IgD-negative memory B cell (primary cell): ENCODE data around the gene ARHGEF33. TPM values are rescaled to one million over a fixed set of nuclear protein-coding genes. Genes with fewer than 3 reads are reported as not detected.
A peak's percentile ranks its signal among the peaks of the same experiment; 100 is the strongest.

Experiments used
- H3K27ac Mint-ChIP-seq, 3 donors: one replicate each; pipeline ENCODE4 v1.8.0; 2020 to 2022; ENCODE audit warnings: mild to moderate bottlenecking in 3 of 3, mixed read lengths in 3 of 3, moderate library complexity in 1 of 3
- H3K27me3 Mint-ChIP-seq: one replicate; pipeline ENCODE4 v1.8.0; 2021; ENCODE audit warnings: mixed read lengths
- H3K36me3 Mint-ChIP-seq: one replicate; pipeline ENCODE4 v1.8.0; 2020; ENCODE audit warnings: mild to moderate bottlenecking, mixed read lengths
- H3K4me1 Mint-ChIP-seq, 3 donors: one replicate each; pipeline ENCODE4 v1.8.0; 2020 to 2022; ENCODE audit warnings: mixed read lengths in 3 of 3, mild to moderate bottlenecking in 1 of 3
- H3K4me3 Mint-ChIP-seq, 4 donors: one replicate each; pipeline ENCODE4 v1.8.0; 2020 to 2022; ENCODE audit warnings: mild to moderate bottlenecking in 4 of 4, mixed read lengths in 4 of 4, moderate library complexity in 3 of 4
- H3K9me3 Mint-ChIP-seq, 3 donors: one replicate each; pipeline ENCODE4 v1.8.0; 2020 to 2021; ENCODE audit warnings: mixed read lengths in 3 of 3, mild to moderate bottlenecking in 1 of 3
- polyA plus RNA-seq: library from polyadenylated mRNA; unstranded; fragments of 300-500 nt; fragmentation: Illumina TruSeq; gene quantifications from one replicate; pipeline ENCODE4 v1.2.3, GENCODE V29; 2021

Gene ARHGEF33
- not detected for polyA plus RNA-seq

- Mint-ChIP-seq H3K9me3 (no peaks in the 10 kb centered on the region), H3K27me3 (no peaks in the 10 kb centered on the region), H3K4me3 (no peak within 1 kb of the TSS), H3K27ac (no peak within 1 kb of the TSS), H3K4me1 (no peaks in the 10 kb centered on the region), H3K36me3 (peaks cover 4% of the 10 kb centered on the region)
Observed at GRCh38 chr2:38889575-38889974, at the start of gene ARHGEF33. Gene ARHGEF33 (plus strand): TSS chr2:38889875. CDS start chr2:38919448, 29,573 bp downstream.

GRCh38 chr2:38850045-38850444 lies 39.6 kb upstream of the ARHGEF33 start:
- Mint-ChIP-seq H3K27me3 (no peaks in the 10 kb centered on the region), H3K4me3 (no peak overlapping the region), H3K36me3 (peaks cover 5% of the 10 kb centered on the region), H3K4me1 (peaks cover 1 to 12% (median 4%) of the 10 kb centered on the region in 3 donors), H3K27ac (peak overlapping the region in 1 of 3 donors; percentile 34), H3K9me3 (no peaks in the 10 kb centered on the region)

GRCh38 chr2:38856165-38856564 lies 33.5 kb upstream of the ARHGEF33 start:
- Mint-ChIP-seq H3K4me3 (no peak overlapping the region), H3K4me1 (peaks cover 0 to 3% (median 1%) of the 10 kb centered on the region in 3 donors), H3K36me3 (peaks cover 18% of the 10 kb centered on the region), H3K27me3 (no peaks in the 10 kb centered on the region), H3K9me3 (no peaks in the 10 kb centered on the region), H3K27ac (no peak overlapping the region)

GRCh38 chr2:38862476-38862875 lies 27.2 kb upstream of the ARHGEF33 start:
- H3K27ac Mint-ChIP-seq, result no peak overlapping the region
- H3K27me3 Mint-ChIP-seq, result no peaks in the 10 kb centered on the region
- H3K4me3 Mint-ChIP-seq, result no peak overlapping the region
- H3K9me3 Mint-ChIP-seq, result no peaks in the 10 kb centered on the region
- peaks cover 28% of the 10 kb centered on the region for H3K36me3 Mint-ChIP-seq
- H3K4me1 Mint-ChIP-seq, result peaks cover 0 to 4% (median 2%) of the 10 kb centered on the region in 3 donors

- Mint-ChIP-seq H3K9me3 (no peaks in the 10 kb centered on the region), H3K27me3 (no peaks in the 10 kb centered on the region), H3K27ac (no peak overlapping the region), H3K36me3 (peaks cover 27% of the 10 kb centered on the region), H3K4me3 (no peak overlapping the region), H3K4me1 (peaks cover 0 to 4% (median 2%) of the 10 kb centered on the region in 3 donors)
Observed at GRCh38 chr2:38863061-38863695, 26.5 kb upstream of the ARHGEF33 start.

- H3K27me3 Mint-ChIP-seq, result no peaks in the 10 kb centered on the region
- peaks cover 18% of the 10 kb centered on the region for H3K36me3 Mint-ChIP-seq
- no peak overlapping the region for H3K4me3 Mint-ChIP-seq
- H3K27ac Mint-ChIP-seq, result no peak overlapping the region
- peaks cover 3 to 5% (median 4%) of the 10 kb centered on the region in 3 donors for H3K4me1 Mint-ChIP-seq
- H3K9me3 Mint-ChIP-seq, result peaks cover 0 to 11% (median 7%) of the 10 kb centered on the region in 3 donors
Observed at GRCh38 chr2:38866773-38867443, 22.8 kb upstream of the ARHGEF33 start.

GRCh38 chr2:38871432-38871831 lies 18.2 kb upstream of the ARHGEF33 start:
- no peaks in the 10 kb centered on the region for H3K27me3 Mint-ChIP-seq
- peaks cover 14 to 22% (median 20%) of the 10 kb centered on the region in 3 donors for H3K4me1 Mint-ChIP-seq
- no peak overlapping the region for H3K27ac Mint-ChIP-seq
- H3K4me3 Mint-ChIP-seq, result peak overlapping the region in 1 of 4 donors; percentile 52
- peaks cover 13% of the 10 kb centered on the region for H3K36me3 Mint-ChIP-seq
- H3K9me3 Mint-ChIP-seq, result peaks cover 3 to 16% (median 12%) of the 10 kb centered on the region in 3 donors

- Mint-ChIP-seq H3K4me3 (peak overlapping the region in 1 of 4 donors; percentile 43), H3K36me3 (peaks cover 13% of the 10 kb centered on the region), H3K27ac (no peak overlapping the region), H3K27me3 (no peaks in the 10 kb centered on the region), H3K4me1 (peaks cover 16 to 24% (median 21%) of the 10 kb centered on the region in 3 donors), H3K9me3 (peaks cover 3 to 16% (median 12%) of the 10 kb centered on the region in 3 donors)
Observed at GRCh38 chr2:38873763-38874162, 15.9 kb upstream of the ARHGEF33 start.

- Mint-ChIP-seq H3K4me1 (peaks cover 15 to 23% (median 21%) of the 10 kb centered on the region in 3 donors), H3K27ac (peak overlapping the region; percentile 72 to 92 (median 91)), H3K36me3 (peaks cover 4% of the 10 kb centered on the region), H3K27me3 (no peaks in the 10 kb centered on the region), H3K9me3 (peaks cover 3 to 7% (median 6%) of the 10 kb centered on the region in 3 donors), H3K4me3 (peak overlapping the region; percentile 96 to 98 (median 98))
Observed at GRCh38 chr2:38875227-38875575, 14.5 kb upstream of the ARHGEF33 start.

GRCh38 chr2:38875576-38876367 lies 13.9 kb upstream of the ARHGEF33 start, which contains the start of the genes DHX57 and MORN2:
Gene DHX57 (minus strand): TSS chr2:38875934. CDS start chr2:38868405, 7,529 bp downstream.
Gene MORN2 (plus strand): TSS chr2:38875976.
- Mint-ChIP-seq H3K27ac (peak within 1 kb of the TSS; percentile 72 to 92 (median 91)), H3K4me3 (peak within 1 kb of the TSS; percentile 96 to 98 (median 98)), H3K9me3 (peaks cover 3 to 7% (median 5%) of the 10 kb centered on the region in 3 donors), H3K36me3 (peaks cover 3% of the 10 kb centered on the region), H3K27me3 (no peaks in the 10 kb centered on the region), H3K4me1 (peaks cover 15 to 23% (median 21%) of the 10 kb centered on the region in 3 donors)

- Mint-ChIP-seq H3K4me3 (peak overlapping the region; percentile 96 to 98 (median 98)), H3K27ac (peak overlapping the region in 1 of 3 donors; percentile 72), H3K27me3 (no peaks in the 10 kb centered on the region), H3K36me3 (peaks cover 4% of the 10 kb centered on the region), H3K4me1 (peaks cover 15 to 23% (median 21%) of the 10 kb centered on the region in 3 donors), H3K9me3 (peaks cover 3 to 6% (median 5%) of the 10 kb centered on the region in 3 donors)
Observed at GRCh38 chr2:38876407-38876806, 13.3 kb upstream of the ARHGEF33 start.

- H3K27me3 Mint-ChIP-seq, result no peaks in the 10 kb centered on the region
- no peaks in the 10 kb centered on the region for H3K9me3 Mint-ChIP-seq
- peaks cover 6% of the 10 kb centered on the region for H3K36me3 Mint-ChIP-seq
- H3K27ac Mint-ChIP-seq, result no peak overlapping the region
- H3K4me1 Mint-ChIP-seq, result no peaks in the 10 kb centered on the region
- no peak overlapping the region for H3K4me3 Mint-ChIP-seq
Observed at GRCh38 chr2:38886063-38886462, 3.6 kb upstream of the ARHGEF33 start.

GRCh38 chr2:38887347-38887746 lies 2.3 kb upstream of the ARHGEF33 start:
- H3K27ac Mint-ChIP-seq, result no peak overlapping the region
- H3K36me3 Mint-ChIP-seq, result peaks cover 6% of the 10 kb centered on the region
- no peak overlapping the region for H3K4me3 Mint-ChIP-seq
- no peaks in the 10 kb centered on the region for H3K4me1 Mint-ChIP-seq
- no peaks in the 10 kb centered on the region for H3K27me3 Mint-ChIP-seq
- no peaks in the 10 kb centered on the region for H3K9me3 Mint-ChIP-seq

GRCh38 chr2:38887902-38888554 lies 1.6 kb upstream of the ARHGEF33 start:
- H3K27me3 Mint-ChIP-seq, result no peaks in the 10 kb centered on the region
- no peak overlapping the region for H3K27ac Mint-ChIP-seq
- no peak overlapping the region for H3K4me3 Mint-ChIP-seq
- peaks cover 6% of the 10 kb centered on the region for H3K36me3 Mint-ChIP-seq
- H3K4me1 Mint-ChIP-seq, result no peaks in the 10 kb centered on the region
- no peaks in the 10 kb centered on the region for H3K9me3 Mint-ChIP-seq
